ENCODE results near the gene IQGAP2. TPM values are rescaled to one million over a fixed set of nuclear protein-coding genes. Genes with fewer than 3 reads are reported as not detected.

The IQGAP2 gene
- total and polyA plus RNA-seq, 9 of the 15 experiments (the other 6 are each of a cell fraction or from before 2014, with no cell fraction given), result 8.7 to 23.2 (median 17.4) TPM

DNA sequence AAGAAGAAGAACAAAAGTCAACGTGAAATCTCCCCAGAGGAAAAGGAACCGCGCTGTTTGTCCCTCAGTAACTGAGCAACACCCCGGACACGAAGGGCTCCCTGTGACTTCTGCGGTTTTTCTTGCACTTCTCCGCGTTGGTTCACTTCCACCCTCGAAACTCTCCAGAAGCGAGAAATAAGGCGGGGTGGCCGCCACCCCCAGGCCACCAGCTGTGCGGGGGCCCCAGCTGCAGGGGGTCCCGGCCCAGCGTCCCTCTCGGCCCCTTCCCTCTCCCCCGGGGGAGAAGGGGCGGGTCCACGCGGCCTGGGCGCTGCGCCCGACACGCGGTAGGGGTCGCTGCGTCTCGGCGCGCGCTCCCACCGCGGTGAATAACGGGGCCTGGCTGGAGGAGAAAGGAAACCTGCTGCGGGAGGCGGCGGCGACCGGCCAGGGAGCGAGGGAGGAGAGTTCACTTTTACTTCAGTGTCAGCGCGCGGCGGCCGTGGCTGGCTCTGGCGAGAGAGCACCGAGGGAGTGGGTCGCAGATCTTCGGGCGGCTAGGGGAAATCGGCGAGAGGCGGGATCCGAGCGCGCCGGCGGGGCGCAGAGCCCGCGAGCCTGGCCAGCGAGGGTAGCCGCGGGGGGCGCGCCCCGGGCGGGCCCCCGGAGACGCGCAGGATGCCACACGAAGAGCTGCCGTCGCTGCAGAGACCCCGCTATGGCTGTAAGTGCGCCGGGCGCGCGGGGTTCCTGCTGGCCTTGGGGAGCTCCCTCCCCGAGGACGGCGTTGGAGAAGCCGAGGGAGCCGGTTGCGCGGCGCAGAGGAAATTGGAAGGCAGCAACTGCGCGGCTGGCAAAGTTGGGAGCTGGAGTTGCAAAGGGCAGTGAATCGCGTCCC, at the start of gene IQGAP2 (continued):
- TF ChIP-seq, protein P1, sequence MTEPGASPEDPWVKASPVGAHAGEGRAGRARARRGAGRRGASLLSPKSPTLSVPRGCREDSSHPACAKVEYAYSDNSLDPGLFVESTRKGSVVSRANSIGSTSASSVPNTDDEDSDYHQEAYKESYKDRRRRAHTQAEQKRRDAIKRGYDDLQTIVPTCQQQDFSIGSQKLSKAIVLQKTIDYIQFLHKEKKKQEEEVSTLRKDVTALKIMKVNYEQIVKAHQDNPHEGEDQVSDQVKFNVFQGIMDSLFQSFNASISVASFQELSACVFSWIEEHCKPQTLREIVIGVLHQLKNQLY (CRISPR knock-in tag; conservative IDR thresholded peaks at IDR 0.05), result no peak
- TF ChIP-seq MYNN (IDR thresholded peaks at IDR 0.05) (peak; percentile 12; the same call in 1 of the 2 replicates), MYNN (CRISPR knock-in tag; IDR thresholded peaks at IDR 0.05) (no peak), GABPB1 (CRISPR knock-in tag; IDR thresholded peaks at IDR 0.05) (0 out of 2 replicates have a peak, but pooled peaks have one; percentile 56), KDM4B (IDR thresholded peaks at IDR 0.05; ENCODE audit: borderline replicate concordance in 2 of 2, low read depth in 1 of 2) (peak in 1 of 2 experiments; percentile 42; a peak in 1 of 4 replicates), BCOR (IDR thresholded peaks at IDR 0.05) (peak; percentile 29; the same call in 1 of the 2 replicates), MTA3 (IDR thresholded peaks at IDR 0.05; ENCODE audit: borderline replicate concordance) (peak; percentile 83; the same call in 1 of the 2 replicates), C11orf30 (IDR thresholded peaks at IDR 0.05; ENCODE audit: low read depth) (no peak), ZNF830 (CRISPR knock-in tag; IDR thresholded peaks at IDR 0.05) (0 out of 2 replicates have a peak, but pooled peaks have one; percentile 10), ZNF764 (CRISPR knock-in tag; IDR thresholded peaks at IDR 0.05; ENCODE audit: low read depth) (no peak)
- TF ChIP-seq, protein P2, sequence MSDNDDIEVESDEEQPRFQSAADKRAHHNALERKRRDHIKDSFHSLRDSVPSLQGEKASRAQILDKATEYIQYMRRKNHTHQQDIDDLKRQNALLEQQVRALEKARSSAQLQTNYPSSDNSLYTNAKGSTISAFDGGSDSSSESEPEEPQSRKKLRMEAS (CRISPR knock-in tag; IDR thresholded peaks at IDR 0.05), result peak; percentile 89
- TF ChIP-seq, protein P3, sequence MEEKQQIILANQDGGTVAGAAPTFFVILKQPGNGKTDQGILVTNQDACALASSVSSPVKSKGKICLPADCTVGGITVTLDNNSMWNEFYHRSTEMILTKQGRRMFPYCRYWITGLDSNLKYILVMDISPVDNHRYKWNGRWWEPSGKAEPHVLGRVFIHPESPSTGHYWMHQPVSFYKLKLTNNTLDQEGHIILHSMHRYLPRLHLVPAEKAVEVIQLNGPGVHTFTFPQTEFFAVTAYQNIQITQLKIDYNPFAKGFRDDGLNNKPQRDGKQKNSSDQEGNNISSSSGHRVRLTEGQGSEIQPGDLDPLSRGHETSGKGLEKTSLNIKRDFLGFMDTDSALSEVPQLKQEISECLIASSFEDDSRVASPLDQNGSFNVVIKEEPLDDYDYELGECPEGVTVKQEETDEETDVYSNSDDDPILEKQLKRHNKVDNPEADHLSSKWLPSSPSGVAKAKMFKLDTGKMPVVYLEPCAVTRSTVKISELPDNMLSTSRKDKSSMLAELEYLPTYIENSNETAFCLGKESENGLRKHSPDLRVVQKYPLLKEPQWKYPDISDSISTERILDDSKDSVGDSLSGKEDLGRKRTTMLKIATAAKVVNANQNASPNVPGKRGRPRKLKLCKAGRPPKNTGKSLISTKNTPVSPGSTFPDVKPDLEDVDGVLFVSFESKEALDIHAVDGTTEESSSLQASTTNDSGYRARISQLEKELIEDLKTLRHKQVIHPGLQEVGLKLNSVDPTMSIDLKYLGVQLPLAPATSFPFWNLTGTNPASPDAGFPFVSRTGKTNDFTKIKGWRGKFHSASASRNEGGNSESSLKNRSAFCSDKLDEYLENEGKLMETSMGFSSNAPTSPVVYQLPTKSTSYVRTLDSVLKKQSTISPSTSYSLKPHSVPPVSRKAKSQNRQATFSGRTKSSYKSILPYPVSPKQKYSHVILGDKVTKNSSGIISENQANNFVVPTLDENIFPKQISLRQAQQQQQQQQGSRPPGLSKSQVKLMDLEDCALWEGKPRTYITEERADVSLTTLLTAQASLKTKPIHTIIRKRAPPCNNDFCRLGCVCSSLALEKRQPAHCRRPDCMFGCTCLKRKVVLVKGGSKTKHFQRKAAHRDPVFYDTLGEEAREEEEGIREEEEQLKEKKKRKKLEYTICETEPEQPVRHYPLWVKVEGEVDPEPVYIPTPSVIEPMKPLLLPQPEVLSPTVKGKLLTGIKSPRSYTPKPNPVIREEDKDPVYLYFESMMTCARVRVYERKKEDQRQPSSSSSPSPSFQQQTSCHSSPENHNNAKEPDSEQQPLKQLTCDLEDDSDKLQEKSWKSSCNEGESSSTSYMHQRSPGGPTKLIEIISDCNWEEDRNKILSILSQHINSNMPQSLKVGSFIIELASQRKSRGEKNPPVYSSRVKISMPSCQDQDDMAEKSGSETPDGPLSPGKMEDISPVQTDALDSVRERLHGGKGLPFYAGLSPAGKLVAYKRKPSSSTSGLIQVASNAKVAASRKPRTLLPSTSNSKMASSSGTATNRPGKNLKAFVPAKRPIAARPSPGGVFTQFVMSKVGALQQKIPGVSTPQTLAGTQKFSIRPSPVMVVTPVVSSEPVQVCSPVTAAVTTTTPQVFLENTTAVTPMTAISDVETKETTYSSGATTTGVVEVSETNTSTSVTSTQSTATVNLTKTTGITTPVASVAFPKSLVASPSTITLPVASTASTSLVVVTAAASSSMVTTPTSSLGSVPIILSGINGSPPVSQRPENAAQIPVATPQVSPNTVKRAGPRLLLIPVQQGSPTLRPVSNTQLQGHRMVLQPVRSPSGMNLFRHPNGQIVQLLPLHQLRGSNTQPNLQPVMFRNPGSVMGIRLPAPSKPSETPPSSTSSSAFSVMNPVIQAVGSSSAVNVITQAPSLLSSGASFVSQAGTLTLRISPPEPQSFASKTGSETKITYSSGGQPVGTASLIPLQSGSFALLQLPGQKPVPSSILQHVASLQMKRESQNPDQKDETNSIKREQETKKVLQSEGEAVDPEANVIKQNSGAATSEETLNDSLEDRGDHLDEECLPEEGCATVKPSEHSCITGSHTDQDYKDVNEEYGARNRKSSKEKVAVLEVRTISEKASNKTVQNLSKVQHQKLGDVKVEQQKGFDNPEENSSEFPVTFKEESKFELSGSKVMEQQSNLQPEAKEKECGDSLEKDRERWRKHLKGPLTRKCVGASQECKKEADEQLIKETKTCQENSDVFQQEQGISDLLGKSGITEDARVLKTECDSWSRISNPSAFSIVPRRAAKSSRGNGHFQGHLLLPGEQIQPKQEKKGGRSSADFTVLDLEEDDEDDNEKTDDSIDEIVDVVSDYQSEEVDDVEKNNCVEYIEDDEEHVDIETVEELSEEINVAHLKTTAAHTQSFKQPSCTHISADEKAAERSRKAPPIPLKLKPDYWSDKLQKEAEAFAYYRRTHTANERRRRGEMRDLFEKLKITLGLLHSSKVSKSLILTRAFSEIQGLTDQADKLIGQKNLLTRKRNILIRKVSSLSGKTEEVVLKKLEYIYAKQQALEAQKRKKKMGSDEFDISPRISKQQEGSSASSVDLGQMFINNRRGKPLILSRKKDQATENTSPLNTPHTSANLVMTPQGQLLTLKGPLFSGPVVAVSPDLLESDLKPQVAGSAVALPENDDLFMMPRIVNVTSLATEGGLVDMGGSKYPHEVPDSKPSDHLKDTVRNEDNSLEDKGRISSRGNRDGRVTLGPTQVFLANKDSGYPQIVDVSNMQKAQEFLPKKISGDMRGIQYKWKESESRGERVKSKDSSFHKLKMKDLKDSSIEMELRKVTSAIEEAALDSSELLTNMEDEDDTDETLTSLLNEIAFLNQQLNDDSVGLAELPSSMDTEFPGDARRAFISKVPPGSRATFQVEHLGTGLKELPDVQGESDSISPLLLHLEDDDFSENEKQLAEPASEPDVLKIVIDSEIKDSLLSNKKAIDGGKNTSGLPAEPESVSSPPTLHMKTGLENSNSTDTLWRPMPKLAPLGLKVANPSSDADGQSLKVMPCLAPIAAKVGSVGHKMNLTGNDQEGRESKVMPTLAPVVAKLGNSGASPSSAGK (IDR thresholded peaks at IDR 0.05), result peak; percentile 33
- TF ChIP-seq, protein P4, sequence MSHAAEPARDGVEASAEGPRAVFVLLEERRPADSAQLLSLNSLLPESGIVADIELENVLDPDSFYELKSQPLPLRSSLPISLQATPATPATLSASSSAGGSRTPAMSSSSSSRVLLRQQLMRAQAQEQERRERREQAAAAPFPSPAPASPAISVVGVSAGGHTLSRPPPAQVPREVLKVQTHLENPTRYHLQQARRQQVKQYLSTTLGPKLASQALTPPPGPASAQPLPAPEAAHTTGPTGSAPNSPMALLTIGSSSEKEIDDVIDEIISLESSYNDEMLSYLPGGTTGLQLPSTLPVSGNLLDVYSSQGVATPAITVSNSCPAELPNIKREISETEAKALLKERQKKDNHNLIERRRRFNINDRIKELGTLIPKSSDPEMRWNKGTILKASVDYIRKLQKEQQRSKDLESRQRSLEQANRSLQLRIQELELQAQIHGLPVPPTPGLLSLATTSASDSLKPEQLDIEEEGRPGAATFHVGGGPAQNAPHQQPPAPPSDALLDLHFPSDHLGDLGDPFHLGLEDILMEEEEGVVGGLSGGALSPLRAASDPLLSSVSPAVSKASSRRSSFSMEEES (CRISPR knock-in tag; IDR thresholded peaks at IDR 0.05), result no peak
